ENCODE data around the gene PRKD1. TPM values are rescaled to one million over a fixed set of nuclear protein-coding genes. Genes with fewer than 3 reads are reported as not detected.

Gene PRKD1
- total RNA-seq, 1 experiment from 2014 or later = not detected

- no peak overlapping the region for H2AFZ ChIP-seq (ENCODE audit: low read depth, low read length, poor library complexity, severe bottlenecking)
- ChIA-PET CTCF (no interaction called here), POLR2A (no interaction called here), RAD21 (ENCODE audit: low non-redundant PET in 1 of 2, low total read pairs in 2 of 2, uncharacterized antibody in 2 of 2, unreplicated experiment in 2 of 2) (no interaction called here)
- no peak overlapping the region for H3K4me3 ChIP-seq (replicated peaks in 1 of 2; ENCODE audit: low read depth in 1 of 2, low read length in 2 of 2)
- intact Hi-C loops (cut with micrococcal nuclease) = no loop called here
- H4K20me1 ChIP-seq (ENCODE audit: insufficient read depth) = no peaks in the 10 kb centered on the region
- no peaks in the 10 kb centered on the region for H3K9me2 ChIP-seq (ENCODE audit: insufficient read depth)
- H3K27me3 ChIP-seq (ENCODE audit: insufficient read depth, low read length) = no peaks in the 10 kb centered on the region
- H3K4me1 ChIP-seq (ENCODE audit: control insufficient read depth in 1 of 2, insufficient read depth in 2 of 2, low read length in 2 of 2) = no peaks in the 10 kb centered on the region
- H3K27ac ChIP-seq (ENCODE audit: low read depth, low read length) = no peak overlapping the region
- H3K9me3 ChIP-seq (ENCODE audit: control insufficient read depth in 1 of 2, insufficient read depth in 1 of 2, low read depth in 1 of 2, low read length in 2 of 2) = peaks cover 3 to 22% of the 10 kb centered on the region in 2 experiments; a peak in 3 of 4 replicates
- H3K36me3 ChIP-seq (ENCODE audit: control insufficient read depth in 1 of 2, insufficient read depth in 2 of 2, low read length in 2 of 2) = no peaks in the 10 kb centered on the region
- H3K9ac ChIP-seq (ENCODE audit: low read length) = no peak overlapping the region
- TF ChIP-seq YY1 (IDR thresholded peaks at IDR 0.05; ENCODE audit: extremely low read depth, insufficient replicate concordance, low read depth, low read length) (no peak), EZH2 (IDR thresholded peaks at IDR 0.05) (no peak), ZNF274 (IDR thresholded peaks at IDR 0.05; ENCODE audit: low read depth, low read length) (no peak), SP1 (IDR thresholded peaks at IDR 0.05; ENCODE audit: low read depth) (no peak), RAD21 (IDR thresholded peaks at IDR 0.05; ENCODE audit: low read depth) (no peak), SRF (IDR thresholded peaks at IDR 0.05; ENCODE audit: low read depth) (no peak), SIN3A (IDR thresholded peaks at IDR 0.05; ENCODE audit: low read depth) (no peak), POLR2A (IDR thresholded peaks at IDR 0.05; ENCODE audit: borderline replicate concordance, extremely low read depth, insufficient read depth, insufficient read length) (no peak), ELF1 (IDR thresholded peaks at IDR 0.05; ENCODE audit: borderline replicate concordance, low read depth) (no peak), CBX3 (IDR thresholded peaks at IDR 0.05; ENCODE audit: low read depth) (no peak), EGR1 (IDR thresholded peaks at IDR 0.05; ENCODE audit: low read depth) (no peak), POLR2AphosphoS5 (IDR thresholded peaks at IDR 0.05; ENCODE audit: low read depth, low read length) (no peak), EZH2phosphoT487 (IDR thresholded peaks at IDR 0.05; ENCODE audit: borderline replicate concordance) (no peak), JUND (IDR thresholded peaks at IDR 0.05) (no peak), FOSL1 (IDR thresholded peaks at IDR 0.05; ENCODE audit: low read depth) (no peak)
- TF ChIP-seq, protein P1, sequence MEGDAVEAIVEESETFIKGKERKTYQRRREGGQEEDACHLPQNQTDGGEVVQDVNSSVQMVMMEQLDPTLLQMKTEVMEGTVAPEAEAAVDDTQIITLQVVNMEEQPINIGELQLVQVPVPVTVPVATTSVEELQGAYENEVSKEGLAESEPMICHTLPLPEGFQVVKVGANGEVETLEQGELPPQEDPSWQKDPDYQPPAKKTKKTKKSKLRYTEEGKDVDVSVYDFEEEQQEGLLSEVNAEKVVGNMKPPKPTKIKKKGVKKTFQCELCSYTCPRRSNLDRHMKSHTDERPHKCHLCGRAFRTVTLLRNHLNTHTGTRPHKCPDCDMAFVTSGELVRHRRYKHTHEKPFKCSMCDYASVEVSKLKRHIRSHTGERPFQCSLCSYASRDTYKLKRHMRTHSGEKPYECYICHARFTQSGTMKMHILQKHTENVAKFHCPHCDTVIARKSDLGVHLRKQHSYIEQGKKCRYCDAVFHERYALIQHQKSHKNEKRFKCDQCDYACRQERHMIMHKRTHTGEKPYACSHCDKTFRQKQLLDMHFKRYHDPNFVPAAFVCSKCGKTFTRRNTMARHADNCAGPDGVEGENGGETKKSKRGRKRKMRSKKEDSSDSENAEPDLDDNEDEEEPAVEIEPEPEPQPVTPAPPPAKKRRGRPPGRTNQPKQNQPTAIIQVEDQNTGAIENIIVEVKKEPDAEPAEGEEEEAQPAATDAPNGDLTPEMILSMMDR (IDR thresholded peaks at IDR 0.05 in 2 of 3, conservative IDR thresholded peaks at IDR 0.05 in 1 of 3; ENCODE audit: borderline replicate concordance in 1 of 3, insufficient read depth in 1 of 3, low read depth in 2 of 3, low read length in 2 of 3) = no peak
- TF ChIP-seq, protein P2, sequence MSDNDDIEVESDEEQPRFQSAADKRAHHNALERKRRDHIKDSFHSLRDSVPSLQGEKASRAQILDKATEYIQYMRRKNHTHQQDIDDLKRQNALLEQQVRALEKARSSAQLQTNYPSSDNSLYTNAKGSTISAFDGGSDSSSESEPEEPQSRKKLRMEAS (IDR thresholded peaks at IDR 0.05) = no peak
- TF ChIP-seq, protein P3, sequence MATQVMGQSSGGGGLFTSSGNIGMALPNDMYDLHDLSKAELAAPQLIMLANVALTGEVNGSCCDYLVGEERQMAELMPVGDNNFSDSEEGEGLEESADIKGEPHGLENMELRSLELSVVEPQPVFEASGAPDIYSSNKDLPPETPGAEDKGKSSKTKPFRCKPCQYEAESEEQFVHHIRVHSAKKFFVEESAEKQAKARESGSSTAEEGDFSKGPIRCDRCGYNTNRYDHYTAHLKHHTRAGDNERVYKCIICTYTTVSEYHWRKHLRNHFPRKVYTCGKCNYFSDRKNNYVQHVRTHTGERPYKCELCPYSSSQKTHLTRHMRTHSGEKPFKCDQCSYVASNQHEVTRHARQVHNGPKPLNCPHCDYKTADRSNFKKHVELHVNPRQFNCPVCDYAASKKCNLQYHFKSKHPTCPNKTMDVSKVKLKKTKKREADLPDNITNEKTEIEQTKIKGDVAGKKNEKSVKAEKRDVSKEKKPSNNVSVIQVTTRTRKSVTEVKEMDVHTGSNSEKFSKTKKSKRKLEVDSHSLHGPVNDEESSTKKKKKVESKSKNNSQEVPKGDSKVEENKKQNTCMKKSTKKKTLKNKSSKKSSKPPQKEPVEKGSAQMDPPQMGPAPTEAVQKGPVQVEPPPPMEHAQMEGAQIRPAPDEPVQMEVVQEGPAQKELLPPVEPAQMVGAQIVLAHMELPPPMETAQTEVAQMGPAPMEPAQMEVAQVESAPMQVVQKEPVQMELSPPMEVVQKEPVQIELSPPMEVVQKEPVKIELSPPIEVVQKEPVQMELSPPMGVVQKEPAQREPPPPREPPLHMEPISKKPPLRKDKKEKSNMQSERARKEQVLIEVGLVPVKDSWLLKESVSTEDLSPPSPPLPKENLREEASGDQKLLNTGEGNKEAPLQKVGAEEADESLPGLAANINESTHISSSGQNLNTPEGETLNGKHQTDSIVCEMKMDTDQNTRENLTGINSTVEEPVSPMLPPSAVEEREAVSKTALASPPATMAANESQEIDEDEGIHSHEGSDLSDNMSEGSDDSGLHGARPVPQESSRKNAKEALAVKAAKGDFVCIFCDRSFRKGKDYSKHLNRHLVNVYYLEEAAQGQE (IDR thresholded peaks at IDR 0.05; ENCODE audit: low read depth) = no peak
- TF ChIP-seq, protein P4, sequence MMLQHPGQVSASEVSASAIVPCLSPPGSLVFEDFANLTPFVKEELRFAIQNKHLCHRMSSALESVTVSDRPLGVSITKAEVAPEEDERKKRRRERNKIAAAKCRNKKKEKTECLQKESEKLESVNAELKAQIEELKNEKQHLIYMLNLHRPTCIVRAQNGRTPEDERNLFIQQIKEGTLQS (IDR thresholded peaks at IDR 0.05) = no peak
- no TSS peak for BruUV-seq (replicated peaks)
- ATAC-seq = no peak
- no peak for DNase-seq (ENCODE audit: low read depth, low spot score)
- no peaks in the 10 kb centered on the region for H3K79me2 ChIP-seq (ENCODE audit: insufficient read depth, low read length)
- H3K4me2 ChIP-seq (ENCODE audit: low read length) = no peak overlapping the region
Measured at GRCh38 chr14:29636870-29637269, 290.8 kb downstream of the PRKD1 start.

All from HCT116 (cell line).